ENCODE results near the gene FOS.

- TF ChIP-seq, protein P1, sequence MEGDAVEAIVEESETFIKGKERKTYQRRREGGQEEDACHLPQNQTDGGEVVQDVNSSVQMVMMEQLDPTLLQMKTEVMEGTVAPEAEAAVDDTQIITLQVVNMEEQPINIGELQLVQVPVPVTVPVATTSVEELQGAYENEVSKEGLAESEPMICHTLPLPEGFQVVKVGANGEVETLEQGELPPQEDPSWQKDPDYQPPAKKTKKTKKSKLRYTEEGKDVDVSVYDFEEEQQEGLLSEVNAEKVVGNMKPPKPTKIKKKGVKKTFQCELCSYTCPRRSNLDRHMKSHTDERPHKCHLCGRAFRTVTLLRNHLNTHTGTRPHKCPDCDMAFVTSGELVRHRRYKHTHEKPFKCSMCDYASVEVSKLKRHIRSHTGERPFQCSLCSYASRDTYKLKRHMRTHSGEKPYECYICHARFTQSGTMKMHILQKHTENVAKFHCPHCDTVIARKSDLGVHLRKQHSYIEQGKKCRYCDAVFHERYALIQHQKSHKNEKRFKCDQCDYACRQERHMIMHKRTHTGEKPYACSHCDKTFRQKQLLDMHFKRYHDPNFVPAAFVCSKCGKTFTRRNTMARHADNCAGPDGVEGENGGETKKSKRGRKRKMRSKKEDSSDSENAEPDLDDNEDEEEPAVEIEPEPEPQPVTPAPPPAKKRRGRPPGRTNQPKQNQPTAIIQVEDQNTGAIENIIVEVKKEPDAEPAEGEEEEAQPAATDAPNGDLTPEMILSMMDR (IDR thresholded peaks at IDR 0.05), result peak; percentile 89 to 95 (median 90)
- TF ChIP-seq POLR2A (IDR thresholded peaks at IDR 0.05), result no peak
- TF ChIP-seq POLR2AphosphoS5 (IDR thresholded peaks at IDR 0.05; ENCODE audit: insufficient read depth in 1 of 2, low read depth in 1 of 2), result peak in 1 of 2 donors; percentile 70
Observed at GRCh38 chr14:75307700-75308379, 29.2 kb downstream of the FOS start.
